AG04450 (cell line): ENCODE measurements around the gene GALNT13. TPM values are rescaled to one million over a fixed set of nuclear protein-coding genes. Genes with fewer than 3 reads are reported as not detected.

Experiments
- CTCF ChIA-PET: fragments of 300-600, 350-600 bp; formaldehyde crosslinking; extraction: SDS; loops from one replicate; lab custom pipeline; 2022; ENCODE audit warnings: antibody characterized with exemption, inconsistent platforms; lab: Charles Lee
- POLR2A ChIA-PET: fragments of 350-600 bp; formaldehyde crosslinking; extraction: SDS; loops from one replicate; lab custom pipeline; 2021; ENCODE audit warnings: antibody characterized with exemption, inconsistent platforms; lab: Yijun Ruan, JAX
- DNase-seq: peaks from one replicate; pipeline ENCODE4 v3.0.0-alpha.2; 2011; ENCODE audit warnings: low read depth, low spot score
- H3K27ac ChIP-seq: one replicate; pipeline ENCODE4 v1.5.1; 2012; ENCODE audit warnings: low read depth, low read length, control low read depth
- H3K27me3 ChIP-seq: one replicate; pipeline ENCODE4 v1.6.0; 2012; ENCODE audit warnings: low read length; ENCODE audit not compliant: control insufficient read depth, insufficient read depth
- H3K4me3 ChIP-seq: 2 replicates; pipeline ENCODE4 v1.5.1; 2011; ENCODE audit warnings: mild to moderate bottlenecking, low read depth, low read length, control low read depth
- H3K9me3 ChIP-seq: 2 replicates; pipeline ENCODE4 v1.5.1; 2012; ENCODE audit warnings: low read length; ENCODE audit not compliant: control insufficient read depth, insufficient read depth
- polyA plus RNA-seq: library from polyadenylated mRNA; depleted of rRNA; stranded (reverse); fragments of >200 nt; gene quantifications from 2 replicates; pipeline ENCODE4 v1.2.3, GENCODE V29; 2011
- TF ChIP-seq, protein P1 (sequence below): IDR thresholded peaks from 2 replicates; pipeline ENCODE4 v1.5.1; 2011; ENCODE audit warnings: low read depth, low read length, control low read depth, inconsistent platforms

Gene GALNT13
- polyA plus RNA-seq, 1 experiment = not detected

DNA sequence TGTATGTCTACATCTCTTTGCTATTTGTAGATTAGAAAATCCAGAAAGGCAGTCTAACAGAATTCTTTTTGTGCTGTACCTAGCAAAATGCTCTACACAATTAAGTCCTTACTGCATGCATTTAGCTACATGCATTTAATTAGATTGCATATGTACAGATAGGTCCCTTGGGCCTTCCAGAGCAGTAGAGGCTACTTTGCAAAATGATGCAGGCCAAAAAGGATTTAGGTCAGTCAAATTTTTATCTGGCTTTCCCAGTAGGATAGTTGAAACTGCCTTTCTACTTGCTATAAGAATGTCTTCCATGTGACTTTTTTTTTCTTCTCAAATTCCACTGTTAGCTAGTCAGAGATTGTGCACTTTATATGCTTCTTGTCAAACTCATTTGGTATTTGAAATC is 19.3 kb downstream of the GALNT13 start:
- CTCF ChIA-PET = no interaction called here

DNA sequence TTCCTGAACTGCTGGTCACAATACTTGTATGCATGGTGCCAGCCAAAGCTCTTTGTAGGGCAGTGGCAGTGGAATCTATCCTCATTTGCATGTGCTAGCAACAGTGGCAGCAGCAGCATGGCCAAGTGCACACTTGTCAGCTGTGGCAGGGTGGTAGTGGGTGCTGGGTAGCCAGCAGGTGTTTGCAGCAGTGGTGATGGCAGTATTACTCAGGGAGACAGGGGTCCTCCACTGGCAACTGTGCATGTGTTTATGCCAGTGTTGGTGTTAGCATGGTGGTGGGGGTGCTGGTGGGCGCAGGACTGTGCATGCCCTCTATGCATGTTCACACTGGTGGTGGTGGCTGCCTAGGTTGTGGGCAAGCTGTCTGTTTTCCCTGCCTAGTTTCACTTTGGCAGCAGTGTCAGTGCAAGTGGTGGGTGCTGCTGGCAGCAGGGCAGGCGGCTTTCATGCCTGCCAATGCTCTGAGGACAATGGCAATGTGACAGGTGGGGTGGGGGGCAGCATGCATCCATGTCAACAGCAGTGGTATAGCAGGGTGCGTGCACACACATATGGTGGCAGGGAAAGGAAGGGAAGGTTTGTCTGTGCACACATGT is 41.2 kb downstream of the GALNT13 start:
- ChIA-PET POLR2A (no interaction called here), CTCF (no interaction called here)
- no peak for DNase-seq
- Histone ChIP-seq H3K4me3 (no peak overlapping the region), H3K9me3 (peaks cover 16% of the 10 kb centered on the region), H3K27me3 (no peaks in the 10 kb centered on the region), H3K27ac (no peak overlapping the region)
- TF ChIP-seq, protein P1, sequence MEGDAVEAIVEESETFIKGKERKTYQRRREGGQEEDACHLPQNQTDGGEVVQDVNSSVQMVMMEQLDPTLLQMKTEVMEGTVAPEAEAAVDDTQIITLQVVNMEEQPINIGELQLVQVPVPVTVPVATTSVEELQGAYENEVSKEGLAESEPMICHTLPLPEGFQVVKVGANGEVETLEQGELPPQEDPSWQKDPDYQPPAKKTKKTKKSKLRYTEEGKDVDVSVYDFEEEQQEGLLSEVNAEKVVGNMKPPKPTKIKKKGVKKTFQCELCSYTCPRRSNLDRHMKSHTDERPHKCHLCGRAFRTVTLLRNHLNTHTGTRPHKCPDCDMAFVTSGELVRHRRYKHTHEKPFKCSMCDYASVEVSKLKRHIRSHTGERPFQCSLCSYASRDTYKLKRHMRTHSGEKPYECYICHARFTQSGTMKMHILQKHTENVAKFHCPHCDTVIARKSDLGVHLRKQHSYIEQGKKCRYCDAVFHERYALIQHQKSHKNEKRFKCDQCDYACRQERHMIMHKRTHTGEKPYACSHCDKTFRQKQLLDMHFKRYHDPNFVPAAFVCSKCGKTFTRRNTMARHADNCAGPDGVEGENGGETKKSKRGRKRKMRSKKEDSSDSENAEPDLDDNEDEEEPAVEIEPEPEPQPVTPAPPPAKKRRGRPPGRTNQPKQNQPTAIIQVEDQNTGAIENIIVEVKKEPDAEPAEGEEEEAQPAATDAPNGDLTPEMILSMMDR = no peak

More for the DNA sequence above, 19.3 kb downstream of the GALNT13 start:
- H3K9me3 ChIP-seq = no peaks in the 10 kb centered on the region
- H3K27me3 ChIP-seq = no peaks in the 10 kb centered on the region
- no peak overlapping the region for H3K4me3 ChIP-seq
- TF ChIP-seq, protein P1 = no peak
- POLR2A ChIA-PET = no interaction called here
- DNase-seq = no peak
- H3K27ac ChIP-seq = no peak overlapping the region

DNA sequence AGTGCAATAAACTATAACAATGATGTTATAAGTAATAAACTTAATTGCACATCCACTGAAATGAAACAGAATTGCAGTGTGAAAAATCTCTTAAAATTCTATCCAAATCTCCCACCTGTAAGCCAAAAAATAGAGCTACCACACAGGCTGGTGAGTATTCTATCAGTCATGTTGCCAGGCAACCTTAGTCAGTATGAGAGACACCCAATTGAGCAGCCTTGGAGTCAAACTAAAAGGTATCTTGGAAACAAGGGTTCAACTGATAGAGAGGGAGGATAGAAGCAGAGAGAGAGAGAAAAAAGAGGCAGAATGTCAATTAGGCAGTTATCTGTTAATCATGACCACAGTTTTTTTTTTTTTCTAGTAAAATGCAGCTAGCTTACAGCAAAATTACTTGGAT is 45.8 kb downstream of the GALNT13 start:
- ChIA-PET CTCF (no interaction called here), POLR2A (no interaction called here)
- no peaks in the 10 kb centered on the region for H3K27me3 ChIP-seq
- no peak for DNase-seq
- H3K27ac ChIP-seq = no peak overlapping the region
- H3K9me3 ChIP-seq = peaks cover 15% of the 10 kb centered on the region
- H3K4me3 ChIP-seq = no peak overlapping the region
- TF ChIP-seq, protein P1 = no peak

DNA sequence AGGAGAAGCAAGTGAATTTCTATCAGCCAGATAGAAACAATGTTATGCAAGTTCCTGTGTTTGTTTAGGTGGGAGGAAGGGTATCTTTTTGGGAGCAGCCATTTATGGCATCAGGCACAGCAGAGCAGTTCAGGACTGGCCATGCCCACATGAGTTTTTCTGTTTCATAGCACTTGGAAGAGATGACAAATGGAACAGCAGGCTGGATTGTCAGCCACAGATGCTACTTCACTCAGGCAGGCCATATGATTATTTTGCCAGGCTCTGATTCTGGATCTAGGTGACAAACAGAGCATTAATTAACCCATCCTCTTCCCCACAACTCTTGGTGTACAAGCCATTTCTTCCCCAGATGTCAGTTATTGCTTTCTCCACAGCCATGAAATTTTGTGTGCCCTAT is 63.8 kb downstream of the GALNT13 start:
- Histone ChIP-seq H3K4me3 (no peak overlapping the region), H3K27me3 (no peaks in the 10 kb centered on the region), H3K27ac (no peak overlapping the region), H3K9me3 (peaks cover 7% of the 10 kb centered on the region; the same call in 1 of the 2 replicates)
- ChIA-PET CTCF (no interaction called here), POLR2A (no interaction called here)
- DNase-seq = no peak
- TF ChIP-seq, protein P1 = no peak

DNA sequence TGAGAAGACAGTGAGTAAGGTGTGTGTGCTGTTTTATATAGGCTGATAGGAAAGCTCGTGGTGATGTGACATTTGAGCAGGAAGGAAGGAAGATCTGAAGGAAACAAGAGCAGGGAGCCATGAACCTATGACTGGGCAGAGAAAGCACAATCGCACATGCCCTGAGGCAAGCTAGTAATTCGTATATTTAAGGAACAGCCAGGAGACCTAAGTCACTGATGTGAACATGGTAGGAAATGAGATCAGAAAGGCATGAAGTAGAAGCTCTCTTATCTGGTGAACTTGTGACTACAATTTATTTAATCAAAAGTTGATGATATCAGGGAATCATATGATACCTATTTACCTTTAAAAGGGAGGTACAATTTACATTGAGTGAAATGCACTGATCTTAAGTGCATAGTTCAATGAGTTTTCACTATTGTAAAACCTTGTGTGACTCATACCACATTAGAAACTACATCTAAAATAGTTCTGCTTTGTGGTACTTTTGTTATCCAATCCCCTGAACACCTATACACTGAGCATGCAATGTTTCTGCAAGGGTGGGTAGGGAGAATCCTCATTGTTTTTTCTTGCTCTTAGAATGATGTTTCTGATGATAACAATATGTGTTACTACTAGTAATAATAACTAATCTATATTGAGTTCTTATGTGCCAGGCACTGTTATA is 67.5 kb downstream of the GALNT13 start:
- Histone ChIP-seq H3K4me3 (no peak overlapping the region), H3K27ac (no peak overlapping the region), H3K27me3 (no peaks in the 10 kb centered on the region), H3K9me3 (peaks cover 4% of the 10 kb centered on the region)
- ChIA-PET CTCF (no interaction called here), POLR2A (no interaction called here)
- DNase-seq = no peak
- TF ChIP-seq, protein P1 = no peak
